ENCODE measurements around the gene CBY1. TPM values are rescaled to one million over a fixed set of nuclear protein-coding genes. Genes with fewer than 3 reads are reported as not detected.

CBY1 gene
- total and polyA plus RNA-seq, 7 donors: 15.4 to 39.5 (median 22.8) TPM

DNA sequence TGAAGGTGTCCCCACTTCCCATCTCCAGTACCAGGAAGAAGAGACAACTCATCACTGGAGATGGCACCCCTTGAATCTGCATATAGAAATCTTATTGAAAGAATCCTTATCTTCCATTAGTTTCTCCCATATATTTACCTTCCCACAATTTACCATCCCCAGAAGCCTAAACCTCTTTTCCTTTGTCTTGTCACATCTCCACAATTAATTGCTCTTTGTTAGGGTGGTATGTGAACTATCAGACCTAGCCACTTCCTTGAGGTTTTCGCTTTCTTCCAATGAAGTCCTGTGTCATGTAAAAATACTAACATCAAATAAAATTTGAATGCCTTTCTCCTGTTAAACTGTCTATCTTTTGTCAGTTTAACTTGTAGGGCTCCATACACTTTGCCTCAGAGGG is 38.2 kb upstream of the CBY1 start:
- DNase-seq (no peak), ATAC-seq (no peak)
- H3K36me3 ChIP-seq (ENCODE audit: insufficient read depth in 1 of 2, low read depth in 1 of 2): no peaks in the 10 kb centered on the region
- no peaks in the 10 kb centered on the region for H3K9me3 ChIP-seq
- no peaks in the 10 kb centered on the region for H3K4me1 ChIP-seq
- WGBS, 3 donors: 97 to 100% (median 98%) methylated on average over 1 of the region's 1 CpG
- intact Hi-C loops (cut with DNase I): no loop called here
- no peak overlapping the region for H3K4me3 ChIP-seq
- H3K27ac ChIP-seq: no peak overlapping the region
- no peaks in the 10 kb centered on the region for H3K27me3 ChIP-seq (ENCODE audit: insufficient read depth in 3 of 3, low read length in 2 of 3)
- TF ChIP-seq, protein P1, sequence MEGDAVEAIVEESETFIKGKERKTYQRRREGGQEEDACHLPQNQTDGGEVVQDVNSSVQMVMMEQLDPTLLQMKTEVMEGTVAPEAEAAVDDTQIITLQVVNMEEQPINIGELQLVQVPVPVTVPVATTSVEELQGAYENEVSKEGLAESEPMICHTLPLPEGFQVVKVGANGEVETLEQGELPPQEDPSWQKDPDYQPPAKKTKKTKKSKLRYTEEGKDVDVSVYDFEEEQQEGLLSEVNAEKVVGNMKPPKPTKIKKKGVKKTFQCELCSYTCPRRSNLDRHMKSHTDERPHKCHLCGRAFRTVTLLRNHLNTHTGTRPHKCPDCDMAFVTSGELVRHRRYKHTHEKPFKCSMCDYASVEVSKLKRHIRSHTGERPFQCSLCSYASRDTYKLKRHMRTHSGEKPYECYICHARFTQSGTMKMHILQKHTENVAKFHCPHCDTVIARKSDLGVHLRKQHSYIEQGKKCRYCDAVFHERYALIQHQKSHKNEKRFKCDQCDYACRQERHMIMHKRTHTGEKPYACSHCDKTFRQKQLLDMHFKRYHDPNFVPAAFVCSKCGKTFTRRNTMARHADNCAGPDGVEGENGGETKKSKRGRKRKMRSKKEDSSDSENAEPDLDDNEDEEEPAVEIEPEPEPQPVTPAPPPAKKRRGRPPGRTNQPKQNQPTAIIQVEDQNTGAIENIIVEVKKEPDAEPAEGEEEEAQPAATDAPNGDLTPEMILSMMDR (IDR thresholded peaks at IDR 0.05): no peak

DNA sequence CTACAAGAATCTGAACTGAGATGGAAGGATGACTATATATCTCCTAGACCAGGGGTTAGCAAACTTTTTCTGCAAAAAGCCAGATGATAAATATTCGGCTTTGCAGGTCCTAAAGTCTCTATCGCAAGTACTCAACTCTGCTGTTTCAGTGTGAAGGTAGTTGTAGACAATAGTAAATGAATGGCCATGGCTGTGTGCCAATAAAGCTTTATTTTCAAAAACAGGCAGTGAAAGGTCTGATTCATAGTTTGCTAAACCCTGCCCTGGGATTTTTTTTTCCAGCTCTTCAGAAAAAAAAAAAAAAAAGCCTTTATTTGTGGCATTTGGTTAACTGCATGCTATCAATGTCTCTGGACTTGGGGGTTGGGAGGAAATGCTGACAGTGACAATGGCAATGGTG is 37.8 kb upstream of the CBY1 start:
- no peak for ATAC-seq
- H3K4me3 ChIP-seq: no peak overlapping the region
- intact Hi-C loops (cut with DNase I): no loop called here
- H3K27ac ChIP-seq: no peak overlapping the region
- H3K9me3 ChIP-seq: no peaks in the 10 kb centered on the region
- no peaks in the 10 kb centered on the region for H3K4me1 ChIP-seq
- WGBS, 3 donors: 97% methylated on average over 2 of the region's 2 CpGs
- TF ChIP-seq, protein P1 (IDR thresholded peaks at IDR 0.05): no peak
- no peaks in the 10 kb centered on the region for H3K36me3 ChIP-seq (ENCODE audit: insufficient read depth in 1 of 2, low read depth in 1 of 2)
- no peaks in the 10 kb centered on the region for H3K27me3 ChIP-seq (ENCODE audit: insufficient read depth in 3 of 3, low read length in 2 of 3)
- no peak for DNase-seq

DNA sequence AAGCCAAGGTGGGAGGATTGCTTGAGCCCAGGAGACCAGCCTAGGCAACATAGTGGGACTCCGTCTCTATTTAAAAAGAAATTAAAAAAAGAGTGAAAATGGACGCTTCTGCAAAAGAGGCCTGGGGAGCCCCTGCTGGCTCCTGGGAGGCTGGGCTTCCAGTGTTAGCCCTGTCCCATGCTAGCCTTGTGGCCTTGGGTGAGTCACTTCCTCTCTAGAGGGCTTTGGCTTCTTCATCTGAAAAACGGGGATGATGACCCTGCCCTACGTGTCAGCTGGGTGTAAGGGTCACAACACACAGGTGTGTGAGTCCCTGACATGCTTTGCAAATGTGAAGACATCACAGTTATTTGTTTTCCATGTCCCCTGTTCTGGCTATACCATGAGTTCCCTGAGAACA is 33.1 kb upstream of the CBY1 start:
- DNase-seq: no peak
- 71 to 79% (median 72%) methylated on average over 4 of the region's 4 CpGs for WGBS, 3 donors
- no peaks in the 10 kb centered on the region for H3K36me3 ChIP-seq (ENCODE audit: insufficient read depth in 1 of 2, low read depth in 1 of 2)
- intact Hi-C loops (cut with DNase I): no loop called here
- no peak for ATAC-seq
- TF ChIP-seq, protein P1 (IDR thresholded peaks at IDR 0.05): no peak
- no peak overlapping the region for H3K4me3 ChIP-seq
- no peaks in the 10 kb centered on the region for H3K4me1 ChIP-seq
- no peaks in the 10 kb centered on the region for H3K9me3 ChIP-seq
- H3K27ac ChIP-seq: no peak overlapping the region
- H3K27me3 ChIP-seq (ENCODE audit: insufficient read depth in 3 of 3, low read length in 2 of 3): no peaks in the 10 kb centered on the region

DNA sequence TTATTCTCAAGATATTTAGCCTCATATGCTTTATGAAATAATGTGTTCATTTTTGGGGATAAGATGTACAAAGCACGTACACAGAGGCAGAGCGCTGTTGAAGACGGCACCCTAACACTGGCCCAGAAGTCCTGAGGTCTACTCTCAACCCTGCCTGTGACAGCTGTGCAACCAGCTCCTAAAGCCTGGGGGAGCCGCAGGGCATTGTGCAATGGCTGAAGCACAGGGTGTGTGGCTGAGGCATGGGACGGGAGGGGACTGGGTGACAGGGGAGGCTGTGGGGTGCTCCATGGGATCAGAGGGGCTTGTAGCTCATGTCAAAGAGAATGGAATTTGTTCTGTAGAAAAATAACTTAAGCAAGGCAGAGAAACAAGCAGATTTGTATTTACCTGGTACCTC is 28.0 kb upstream of the CBY1 start:
- ATAC-seq: no peak
- TF ChIP-seq, protein P1 (IDR thresholded peaks at IDR 0.05): no peak
- Histone ChIP-seq H3K4me3 (no peak overlapping the region), H3K36me3 (ENCODE audit: insufficient read depth in 1 of 2, low read depth in 1 of 2) (no peaks in the 10 kb centered on the region), H3K27me3 (ENCODE audit: insufficient read depth in 3 of 3, low read length in 2 of 3) (no peaks in the 10 kb centered on the region), H3K27ac (no peak overlapping the region), H3K4me1 (no peaks in the 10 kb centered on the region), H3K9me3 (no peaks in the 10 kb centered on the region)
- intact Hi-C loops (cut with DNase I): no loop called here
- no peak for DNase-seq
- WGBS, 3 donors: 78 to 84% (median 81%) methylated on average over 5 of the region's 5 CpGs

DNA sequence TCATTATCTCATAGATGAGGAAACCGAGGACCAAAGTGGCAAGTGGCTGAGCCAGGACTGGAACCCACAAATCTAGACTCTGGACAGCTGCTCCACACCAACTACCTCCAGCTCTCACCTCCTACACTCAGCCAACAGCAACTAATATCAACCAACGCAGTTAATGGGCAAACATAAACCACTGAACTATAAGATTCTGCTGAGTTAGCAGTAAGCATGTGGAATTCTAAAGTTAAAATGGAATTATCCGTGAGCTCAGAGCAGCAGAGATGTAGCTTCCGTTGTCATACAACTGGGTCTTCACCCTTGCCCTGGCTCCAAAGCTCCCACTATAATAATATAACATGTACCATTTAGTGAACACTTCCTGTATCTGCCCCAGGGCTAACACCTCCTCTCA is 27.3 kb upstream of the CBY1 start:
- intact Hi-C loops (cut with DNase I): no loop called here
- Histone ChIP-seq H3K36me3 (ENCODE audit: insufficient read depth in 1 of 2, low read depth in 1 of 2) (no peaks in the 10 kb centered on the region), H3K27me3 (ENCODE audit: insufficient read depth in 3 of 3, low read length in 2 of 3) (no peaks in the 10 kb centered on the region), H3K9me3 (no peaks in the 10 kb centered on the region), H3K4me3 (no peak overlapping the region), H3K27ac (no peak overlapping the region), H3K4me1 (no peaks in the 10 kb centered on the region)
- WGBS, 3 donors: 89 to 91% (median 89%) methylated on average over 4 of the region's 4 CpGs
- DNase-seq (no peak), ATAC-seq (no peak)
- TF ChIP-seq, protein P1 (IDR thresholded peaks at IDR 0.05): no peak

All from psoas muscle (tissue), 8 donors.